Psoas muscle (tissue), 8 donors: Measurements from ENCODE around the gene SLC35C1. TPM values are rescaled to one million over a fixed set of nuclear protein-coding genes. Genes with fewer than 3 reads are reported as not detected.
A peak's percentile ranks its signal among the peaks of the same experiment; 100 is the strongest.

Source experiments
- ATAC-seq, 4 donors: fragments of 200-7000 bp; cut with Tn5 transposase; one replicate each; pipeline ENCODE4 v1.9.1; 2020; ENCODE audit warnings: moderate library complexity in 3 of 4, mild to moderate bottlenecking in 2 of 4
- DNase-seq, 2 donors: peaks; one replicate each; pipeline ENCODE4 v3.0.0-alpha.2; 2020
- H3K27ac ChIP-seq: fragments of 200-600 bp; one replicate; pipeline ENCODE4 v1.8.0; 2022
- H3K27me3 ChIP-seq, 3 donors: fragments of 200-600 bp in 1 of 3; one replicate each; pipeline versions ENCODE4 v1.6.1 to v1.8.0; 2013 to 2022; ENCODE audit warnings: low read length in 2 of 3, mild to moderate bottlenecking in 2 of 3, moderate library complexity in 1 of 3; ENCODE audit not compliant: insufficient read depth in 3 of 3
- H3K36me3 ChIP-seq, 2 donors: fragments of 200-600 bp in 1 of 2; one replicate each; pipeline versions ENCODE4 v1.6.1 to v1.8.0; 2013 to 2022; ENCODE audit warnings: low read depth in 1 of 2, mild to moderate bottlenecking in 1 of 2, moderate library complexity in 1 of 2; ENCODE audit not compliant: insufficient read depth in 1 of 2
- H3K4me1 ChIP-seq: fragments of 200-600 bp; one replicate; pipeline ENCODE4 v1.8.0; 2022
- H3K4me3 ChIP-seq: fragments of 200-600 bp; one replicate; pipeline ENCODE4 v1.8.0; 2022; ENCODE audit warnings: mild to moderate bottlenecking
- H3K9me3 ChIP-seq: fragments of 200-600 bp; one replicate; pipeline ENCODE4 v1.8.0; 2022
- WGBS, 3 donors: extraction: QIAGEN DNeasy Blood & Tissue Kit; methylation state at CpG; one replicate each; pipeline versions ENCODE4 v1.1.6 to v1.1.7; 2013; 5-methylcytosine and 5-hydroxymethylcytosine counted together
- intact Hi-C, 2 donors: fragments of 100-400 bp; cut with DNase I; formaldehyde crosslinking; loops; one replicate each; pipeline versions ENCODE4 v1.11.0 to v1.14.2; 2022
- polyA plus RNA-seq, 3 donors: library from polyadenylated mRNA; stranded (reverse); fragments of 200-250 nt; gene quantifications; one replicate each; pipeline ENCODE4 v1.2.3, GENCODE V29; 2013
- total RNA-seq, 4 donors: library from RNA; stranded (reverse); fragmentation: NEBNext Ultra II Directional in 2 of 4; extraction: Animal tissue kit (Norgen Biotek cat#: 25700) in 2 of 4; gene quantifications; one replicate each; pipeline versions ENCODE4 v1.2.1 to v1.2.4, GENCODE V29; 2021 to 2023
- TF ChIP-seq, protein P1 (sequence below): fragments of 200-600 bp; IDR thresholded peaks from one replicate; pipeline ENCODE4 v1.8.0; 2022; ENCODE audit warnings: antibody characterized with exemption
- donor health status: healthy with polysubstance abuse.
- donor health status: DM: no; HTN: no; CAD: no; lungs with moderate emphysema.
- donor health status: Bipolar disorder and iron deficiency.
- donor health status: healthy.
- donor health status: DM: yes; HTN: yes; CAD: no.
- donor health status: DM: no; HTN: no; CAD: no.
- donor health status: DM: no; HTN: no; CAD: no.
- donor health status: DM: yes; HTN: yes; CAD: no.

SLC35C1 gene
- total and polyA plus RNA-seq, 7 donors, result 5.3 to 11.8 (median 7.4) TPM

DNA sequence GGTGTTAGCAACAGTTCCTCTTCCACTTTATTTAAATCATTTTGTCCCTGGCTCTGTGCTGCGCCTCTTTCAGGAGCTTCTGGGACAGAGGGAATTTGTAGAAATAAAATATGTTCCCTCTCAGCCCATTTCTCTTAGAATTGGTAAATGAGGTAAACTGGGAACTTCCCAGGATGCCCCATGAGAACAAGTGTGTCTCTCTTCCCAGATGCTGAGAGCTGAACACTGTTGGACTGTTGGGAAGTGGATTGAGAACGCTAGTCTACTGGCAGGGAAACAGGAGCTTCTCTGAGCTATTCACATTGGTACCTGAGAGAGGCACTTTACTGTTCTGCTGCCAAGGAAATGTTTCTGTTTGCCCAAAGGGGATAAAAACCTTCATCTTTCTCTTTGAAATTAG, 46.3 kb downstream of the SLC35C1 start:
- DNase-seq, result no peak

DNA sequence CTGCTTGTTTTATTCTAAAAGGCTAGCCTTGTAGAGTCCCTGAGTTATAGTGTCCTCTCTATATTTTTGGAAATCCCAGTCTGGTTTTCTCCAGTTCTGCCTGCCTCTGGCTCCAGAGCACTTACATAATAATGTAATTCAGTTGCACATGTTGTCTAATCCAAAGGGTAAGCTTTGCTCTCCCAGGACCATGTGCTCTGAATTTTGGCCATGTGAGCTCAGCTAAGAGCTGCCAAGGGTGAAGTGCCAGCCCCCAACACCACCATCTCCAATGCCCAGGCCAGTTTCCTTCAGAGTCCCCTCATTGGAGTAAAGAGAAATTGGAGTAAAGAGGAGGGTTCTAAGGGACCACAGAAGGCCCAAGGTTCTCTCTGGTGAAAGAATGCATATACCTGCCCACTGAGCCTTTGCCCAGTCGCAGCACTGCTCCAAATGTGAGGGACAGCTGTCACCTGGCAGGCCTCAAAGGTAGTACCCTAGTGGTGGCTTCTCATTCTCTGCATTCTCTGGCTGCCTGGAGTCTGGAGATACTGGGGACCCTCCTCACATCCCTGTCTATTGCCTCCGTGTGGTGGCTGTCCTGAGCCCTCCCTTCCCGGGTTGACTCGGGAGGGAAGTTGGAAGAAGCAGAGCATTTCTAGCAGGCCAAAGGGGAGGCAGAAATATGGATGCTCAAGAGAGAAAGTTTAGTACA, 47.2 kb downstream of the SLC35C1 start:
- DNase-seq (no peak), ATAC-seq (peak in 1 of 4 donors; percentile 14)
- peak overlapping the region; percentile 96 for H3K27ac ChIP-seq
- 25 to 35% (median 29%) methylated on average over 4 of the region's 4 CpGs for WGBS, 3 donors
- intact Hi-C loops, result no loop called here
- peaks cover 0 to 13% of the 10 kb centered on the region in 2 donors for H3K36me3 ChIP-seq
- H3K9me3 ChIP-seq, result no peaks in the 10 kb centered on the region
- TF ChIP-seq, protein P1, sequence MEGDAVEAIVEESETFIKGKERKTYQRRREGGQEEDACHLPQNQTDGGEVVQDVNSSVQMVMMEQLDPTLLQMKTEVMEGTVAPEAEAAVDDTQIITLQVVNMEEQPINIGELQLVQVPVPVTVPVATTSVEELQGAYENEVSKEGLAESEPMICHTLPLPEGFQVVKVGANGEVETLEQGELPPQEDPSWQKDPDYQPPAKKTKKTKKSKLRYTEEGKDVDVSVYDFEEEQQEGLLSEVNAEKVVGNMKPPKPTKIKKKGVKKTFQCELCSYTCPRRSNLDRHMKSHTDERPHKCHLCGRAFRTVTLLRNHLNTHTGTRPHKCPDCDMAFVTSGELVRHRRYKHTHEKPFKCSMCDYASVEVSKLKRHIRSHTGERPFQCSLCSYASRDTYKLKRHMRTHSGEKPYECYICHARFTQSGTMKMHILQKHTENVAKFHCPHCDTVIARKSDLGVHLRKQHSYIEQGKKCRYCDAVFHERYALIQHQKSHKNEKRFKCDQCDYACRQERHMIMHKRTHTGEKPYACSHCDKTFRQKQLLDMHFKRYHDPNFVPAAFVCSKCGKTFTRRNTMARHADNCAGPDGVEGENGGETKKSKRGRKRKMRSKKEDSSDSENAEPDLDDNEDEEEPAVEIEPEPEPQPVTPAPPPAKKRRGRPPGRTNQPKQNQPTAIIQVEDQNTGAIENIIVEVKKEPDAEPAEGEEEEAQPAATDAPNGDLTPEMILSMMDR, result no peak
- no peaks in the 10 kb centered on the region for H3K27me3 ChIP-seq
- peaks cover 87% of the 10 kb centered on the region for H3K4me1 ChIP-seq
- no peak overlapping the region for H3K4me3 ChIP-seq

More for the DNA sequence above, 46.3 kb downstream of the SLC35C1 start:
- TF ChIP-seq, protein P1, result no peak
- H3K9me3 ChIP-seq, result no peaks in the 10 kb centered on the region
- H3K36me3 ChIP-seq, result peaks cover 0 to 6% of the 10 kb centered on the region in 2 donors
- intact Hi-C loops, result no loop called here
- 50 to 56% (median 53%) methylated on average over 2 of the region's 2 CpGs for WGBS, 3 donors
- H3K4me1 ChIP-seq, result peaks cover 84% of the 10 kb centered on the region
- H3K4me3 ChIP-seq, result no peak overlapping the region
- ATAC-seq, result no peak
- H3K27me3 ChIP-seq, result no peaks in the 10 kb centered on the region
- H3K27ac ChIP-seq, result peak overlapping the region; percentile 96

DNA sequence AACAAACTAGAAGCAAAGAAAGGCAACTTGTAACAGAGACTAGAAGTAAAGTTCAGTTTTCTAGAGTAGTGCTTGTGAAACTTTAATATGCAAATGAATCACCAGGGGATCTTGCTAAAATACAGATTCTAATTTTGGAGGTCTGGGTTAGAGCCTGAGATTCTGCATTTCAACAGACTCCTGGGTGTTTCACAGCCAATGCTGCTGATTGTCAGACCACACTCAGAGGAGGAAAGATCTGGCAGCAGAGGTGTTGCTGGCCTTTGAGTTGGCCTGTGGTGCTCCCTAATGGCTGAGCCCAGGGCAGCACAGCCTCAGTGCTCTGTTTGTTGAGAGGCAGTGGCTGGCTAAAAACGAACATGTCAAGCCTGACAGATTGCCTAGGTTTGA, 47.8 kb downstream of the SLC35C1 start:
- 12 to 33% (median 21%) methylated on average over 1 of the region's 1 CpG for WGBS, 3 donors
- H3K9me3 ChIP-seq, result no peaks in the 10 kb centered on the region
- H3K27ac ChIP-seq, result peak overlapping the region; percentile 96
- H3K4me1 ChIP-seq, result peaks cover 92% of the 10 kb centered on the region
- intact Hi-C loops, result no loop called here
- H3K36me3 ChIP-seq, result peaks cover 0 to 18% of the 10 kb centered on the region in 2 donors
- H3K4me3 ChIP-seq, result no peak overlapping the region
- ATAC-seq (peak; percentile 29 to 83 (median 54)), DNase-seq (peak in 1 of 2 donors; percentile 69)
- H3K27me3 ChIP-seq, result no peaks in the 10 kb centered on the region
- TF ChIP-seq, protein P1, result no peak

DNA sequence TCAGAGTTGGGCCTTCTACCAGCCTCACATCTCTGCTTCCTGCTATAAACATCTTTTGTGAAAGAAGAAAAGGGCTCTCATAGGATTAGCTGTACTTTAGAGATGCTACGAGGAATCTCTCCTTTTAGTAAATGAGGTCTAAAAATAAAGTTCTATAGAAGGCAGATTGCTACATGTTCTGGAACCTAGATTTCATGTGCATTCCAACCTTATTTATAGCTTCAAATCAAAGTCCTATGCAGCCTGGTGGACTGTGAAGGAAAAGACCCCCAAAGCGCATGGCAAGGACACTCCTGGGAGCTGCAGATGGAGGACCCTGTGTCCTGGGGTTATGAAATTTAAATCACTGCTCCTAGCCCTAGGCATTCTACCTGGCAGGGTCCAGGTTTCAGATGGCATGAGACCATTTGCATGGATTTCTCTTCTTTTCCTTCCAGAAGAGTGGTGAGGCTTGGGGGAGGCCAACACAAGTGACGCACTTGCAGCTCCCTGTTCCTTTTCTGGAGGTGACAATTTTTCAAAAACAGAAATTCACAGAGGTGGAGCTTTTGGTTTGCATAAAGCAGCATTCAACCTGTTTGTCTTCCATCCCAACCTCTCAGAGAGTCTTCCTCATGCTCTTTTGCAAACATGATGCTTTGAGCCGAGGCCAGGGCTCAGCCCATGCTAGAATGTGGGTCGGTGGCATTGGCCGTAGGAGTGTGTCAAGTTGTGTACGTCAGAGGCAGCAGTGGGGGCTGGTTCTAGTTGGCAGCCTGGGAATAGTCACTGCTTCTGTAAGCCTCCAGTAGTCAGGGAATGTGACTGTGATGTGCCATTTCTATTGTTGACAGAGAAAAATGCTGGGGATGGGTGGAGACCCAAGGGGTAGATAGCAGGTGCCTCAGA, 48.6 kb downstream of the SLC35C1 start:
- ATAC-seq, result peak; percentile 41 to 63 (median 49)
- H3K27me3 ChIP-seq, result no peaks in the 10 kb centered on the region
- H3K27ac ChIP-seq, result peak overlapping the region; percentile 96
- peaks cover 97% of the 10 kb centered on the region for H3K4me1 ChIP-seq
- WGBS, 3 donors, result 42 to 57% (median 43%) methylated on average over 7 of the region's 7 CpGs
- no peaks in the 10 kb centered on the region for H3K9me3 ChIP-seq
- TF ChIP-seq, protein P1, result no peak
- intact Hi-C loops, result no loop called here
- H3K4me3 ChIP-seq, result no peak overlapping the region
- peaks cover 0 to 19% of the 10 kb centered on the region in 2 donors for H3K36me3 ChIP-seq
- DNase-seq, result peak; percentile 41 to 65
